Endothelial cell of umbilical vein (primary cell): ENCODE data around the gene HOXB7. TPM values are rescaled to one million over a fixed set of nuclear protein-coding genes. Genes with fewer than 3 reads are reported as not detected.

Experiments used
- BruUV-seq: library from RNA; stranded (reverse); fragments of 400-500 nt; replicated peaks from 2 replicates; lab custom pipeline; 2021; lab: Mats Ljungman, UMichigan
- CTCF ChIA-PET: fragments of 300-600, 350-600 bp; sonication (Branson Sonifier 250); formaldehyde crosslinking; loops from one replicate; lab custom pipeline; 2021; ENCODE audit warnings: antibody characterized with exemption, inconsistent platforms; lab: Charles Lee
- POLR2A ChIA-PET: fragments of 300-600, 350-600 bp; sonication (Branson Sonifier 250); formaldehyde crosslinking; loops from one replicate; lab custom pipeline; 2021; ENCODE audit warnings: antibody characterized with exemption, inconsistent platforms; lab: Charles Lee
- DNase-seq: peaks from one replicate; pipeline ENCODE4 v3.0.0-alpha.2; 2011; ENCODE audit warnings: low read depth, low spot score
- FAIRE-seq: peaks from 2 replicates; lab custom pipeline; 2011; peaks lifted over from hg19 to GRCh38; lab: Jason Lieb, UNC
- H2AFZ ChIP-seq: 2 replicates; pipeline ENCODE4 v1.6.0; 2012; ENCODE audit warnings: low read depth, low read length, control low read depth, inconsistent platforms
- H3K27ac ChIP-seq: 2 replicates; pipeline ENCODE4 v1.5.1; 2011; ENCODE audit warnings: low read depth, mild to moderate bottlenecking, control low read depth, low read length, moderate library complexity; ENCODE audit not compliant: insufficient read depth
- H3K27me3 ChIP-seq, 2 experiments: 2 replicates each; pipeline versions ENCODE4 v1.6.0 to v1.6.1; 2011; ENCODE audit warnings: low read length in 2 of 2, mixed read lengths in 1 of 2; ENCODE audit not compliant: control insufficient read depth in 2 of 2, insufficient read depth in 2 of 2
- H3K36me3 ChIP-seq, 2 experiments: 2 replicates in 1 of 2; 3 replicates in 1 of 2; pipeline ENCODE4 v1.5.1; 2011; ENCODE audit warnings: low read length in 2 of 2, mild to moderate bottlenecking in 1 of 2, moderate library complexity in 1 of 2; ENCODE audit not compliant: control insufficient read depth in 2 of 2, insufficient read depth in 2 of 2; ENCODE audit errors: extremely low read depth in 1 of 2
- H3K4me1 ChIP-seq: 3 replicates; pipeline ENCODE4 v1.5.1; 2011; ENCODE audit warnings: mild to moderate bottlenecking, low read length; ENCODE audit not compliant: control insufficient read depth, insufficient read depth; ENCODE audit errors: extremely low read depth
- H3K4me2 ChIP-seq: 2 replicates; pipeline ENCODE4 v1.6.1; 2011; ENCODE audit warnings: low read length, control low read depth, mixed read lengths; ENCODE audit not compliant: insufficient read depth
- H3K4me3 ChIP-seq, 3 experiments: fragments of 200-600 bp in 1 of 3; sonication (generic), shearing (Covaris generic) in 1 of 3; replicated peaks in 1 of 3; 2 replicates each; pipeline ENCODE4 v1.5.1; 2011 to 2016; ENCODE audit warnings: control low read depth in 3 of 3, low read length in 3 of 3, mild to moderate bottlenecking in 2 of 3, inconsistent platforms in 1 of 3, low read depth in 1 of 3, moderate library complexity in 1 of 3; ENCODE audit not compliant: insufficient read depth in 1 of 3
- H3K79me2 ChIP-seq: 2 replicates; pipeline ENCODE4 v1.6.0; 2012; ENCODE audit warnings: low read length, inconsistent platforms; ENCODE audit not compliant: control insufficient read depth, insufficient read depth
- H3K9ac ChIP-seq: replicated peaks from 2 replicates; pipeline ENCODE3; 2011; ENCODE audit warnings: low read length, control low read depth; ENCODE audit not compliant: insufficient read depth; ENCODE audit errors: extremely low read depth
- H3K9me1 ChIP-seq: replicated peaks from 3 replicates; pipeline ENCODE4 v1.6.0; 2011; ENCODE audit warnings: mild to moderate bottlenecking, low read length; ENCODE audit not compliant: control insufficient read depth, insufficient read depth; ENCODE audit errors: extremely low read depth
- H3K9me3 ChIP-seq: replicated peaks from 2 replicates; pipeline ENCODE4 v1.5.1; 2012; ENCODE audit warnings: low read length, inconsistent platforms; ENCODE audit not compliant: control insufficient read depth, insufficient read depth
- H4K20me1 ChIP-seq: replicated peaks from 2 replicates; pipeline ENCODE3; 2011; ENCODE audit warnings: mild to moderate bottlenecking, low read length; ENCODE audit not compliant: control insufficient read depth, insufficient read depth; ENCODE audit errors: extremely low read depth
- EZH2 ChIP-seq: IDR thresholded peaks from 2 replicates; pipeline ENCODE4 v1.6.1; 2012; ENCODE audit warnings: borderline replicate concordance, low read depth, mild to moderate bottlenecking, moderate library complexity, low read length, inconsistent platforms; ENCODE audit not compliant: severe bottlenecking
- MAX ChIP-seq: IDR thresholded peaks from 2 replicates; pipeline ENCODE4 v1.6.1; 2011; ENCODE audit not compliant: insufficient read depth, insufficient read length
- MYC ChIP-seq: IDR thresholded peaks from one replicate; pipeline ENCODE4 v1.6.1; 2011; ENCODE audit warnings: mild to moderate bottlenecking, low read depth, low read length
- POLR2AphosphoS5 ChIP-seq: IDR thresholded peaks from 2 replicates; pipeline ENCODE4 v1.6.1; 2012; ENCODE audit warnings: low read depth, mild to moderate bottlenecking, control low read depth, low read length, moderate library complexity; ENCODE audit not compliant: insufficient read depth
- dilution Hi-C: fragments of 300-500 bp; cut with MboI; formaldehyde crosslinking; loops from one replicate; pipeline ENCODE4 v1.15.0; 2019; ENCODE audit warnings: low sequenced_read_pairs; ENCODE audit not compliant: extremely low pct_ligation_motif_present
- intact Hi-C: fragments of 100-400 bp; cut with micrococcal nuclease; formaldehyde crosslinking; loops from one replicate; pipeline ENCODE4 v1.10.0; 2022
- polyA plus RNA-seq, 4 experiments: library from polyadenylated mRNA; depleted of rRNA in 3 of 4; stranded (reverse) in 3 of 4; unstranded in 1 of 4; fragments of >200 nt; gene quantifications; 2 replicates each; pipeline versions ENCODE4 v1.2.1 to v1.2.3, GENCODE V29; 2011 to 2012; ENCODE audit warnings: missing spikeins in 1 of 4
- total RNA-seq: library from RNA; stranded (reverse); gene quantifications from 2 replicates; pipeline ENCODE4 v1.2.3, GENCODE V29; 2021

Gene HOXB7
- total and polyA plus RNA-seq, 2 donors (not counting 3 experiments of a cell fraction or from before 2014, with no cell fraction given) = 23.5 to 24.5 TPM

DNA sequence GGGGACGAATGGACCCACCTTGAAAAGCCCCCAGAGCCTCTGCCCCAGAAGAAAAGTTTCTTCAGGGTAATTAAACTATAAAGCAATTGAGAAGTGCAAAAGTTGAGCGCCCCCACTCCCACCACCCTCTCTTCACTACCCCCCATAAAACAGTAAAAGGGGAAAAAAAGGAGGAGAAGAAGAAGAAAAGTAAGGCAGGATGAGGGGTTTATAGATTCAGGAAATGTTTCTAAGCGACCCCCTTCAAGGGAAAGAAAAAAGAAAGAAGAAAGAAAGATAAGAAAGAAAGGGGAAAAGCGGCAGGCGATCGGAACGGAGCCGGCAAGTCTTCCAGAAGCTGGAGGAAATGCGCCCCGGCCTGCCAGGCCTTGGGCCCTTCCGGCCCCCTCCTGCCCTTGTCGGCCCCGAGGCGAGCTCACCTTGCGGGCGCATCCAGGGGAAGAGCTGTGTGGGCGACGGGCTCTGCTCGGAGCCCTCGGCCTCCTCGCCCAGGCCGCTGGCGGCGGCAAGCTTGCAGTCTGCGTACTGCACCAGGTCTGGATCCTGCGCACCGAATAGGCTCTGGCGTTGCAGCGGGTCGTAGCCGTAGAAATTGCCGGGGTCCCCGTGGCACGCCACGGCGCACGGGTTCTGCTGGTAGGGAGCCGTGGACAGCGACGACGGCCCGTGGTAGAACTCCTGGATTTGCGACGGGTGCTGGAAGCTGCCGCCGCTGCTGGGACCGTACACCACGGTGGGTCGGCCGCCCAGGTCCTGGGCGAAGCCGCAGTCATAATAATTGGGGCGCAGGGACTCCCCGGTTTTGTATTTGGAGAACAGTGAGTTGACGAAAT, 3.3 kb upstream of the HOXB7 start:
- H3K4me2 ChIP-seq = peak overlapping the region; percentile 82
- TF ChIP-seq POLR2AphosphoS5 = no peak
- TF ChIP-seq MYC = no peak
- TF ChIP-seq MAX = no peak
- TF ChIP-seq EZH2 = no peak
- H3K79me2 ChIP-seq = peaks cover 19% of the 10 kb centered on the region
- no peaks in the 10 kb centered on the region for H3K9me3 ChIP-seq
- FAIRE-seq (peak; percentile 58), DNase-seq (peak; percentile 60)
- POLR2A ChIA-PET = interaction anchor here (0.6 to 1.2 kb wide), 3 partner anchors 9 to 416 kb away, joined by 3 to 7 read pairs (median 4); partner anchors contain the start of gene HOXB6
- no peaks in the 10 kb centered on the region for H3K9me1 ChIP-seq
- peak overlapping the region; percentile 90 for H2AFZ ChIP-seq
- H3K4me3 ChIP-seq = peak overlapping the region; percentile 46 to 52 (median 52)
- no peak overlapping the region for H3K27ac ChIP-seq
- H3K9ac ChIP-seq = peak overlapping the region; percentile 19
- CTCF ChIA-PET = interaction anchor here (0.6 to 4.9 kb wide), 19 partner anchors 10 to 462 kb away, joined by 3 to 26 read pairs (median 5); partner anchors contain the start of gene HOXB9
- no TSS peak for BruUV-seq
- peaks cover 44% of the 10 kb centered on the region for H3K4me1 ChIP-seq
- dilution Hi-C loops (no loop called here), intact Hi-C loops (no loop called here)
- H3K27me3 ChIP-seq = peaks cover 32 to 38% of the 10 kb centered on the region in 2 experiments
- no peaks in the 10 kb centered on the region for H4K20me1 ChIP-seq
- no peaks in the 10 kb centered on the region for H3K36me3 ChIP-seq
